HepG2 (cell line): ENCODE data around the gene MIDN. TPM values are rescaled to one million over a fixed set of nuclear protein-coding genes. Genes with fewer than 3 reads are reported as not detected.

Source experiments
- CCDC6 ChIP-seq: sonication (generic); formaldehyde crosslinking; IDR thresholded peaks from 2 replicates; pipeline ENCODE4 v1.8.1; 2022; ENCODE audit warnings: mild to moderate bottlenecking, missing genetic modification reagents, moderate library complexity
- CENPX ChIP-seq: sonication (generic); formaldehyde crosslinking; IDR thresholded peaks from 2 replicates; pipeline ENCODE4 v1.9.0; 2021; ENCODE audit warnings: mild to moderate bottlenecking, missing genetic modification reagents, moderate library complexity
- E2F2 ChIP-seq: sonication (generic); formaldehyde crosslinking; IDR thresholded peaks from 2 replicates; pipeline ENCODE4 v1.4.0; 2020; ENCODE audit warnings: missing genetic modification reagents, borderline replicate concordance
- HINFP ChIP-seq: sonication (generic); formaldehyde crosslinking; IDR thresholded peaks from 2 replicates; pipeline ENCODE4 v1.4.0; 2020; ENCODE audit warnings: low read depth, mild to moderate bottlenecking, missing genetic modification reagents
- HOXA5 ChIP-seq: sonication (generic); formaldehyde crosslinking; IDR thresholded peaks from 2 replicates; pipeline ENCODE4 v1.4.0; 2020; ENCODE audit warnings: missing genetic modification reagents
- IKZF4 ChIP-seq: sonication (generic); formaldehyde crosslinking; IDR thresholded peaks from 2 replicates; pipeline ENCODE4 v1.5.1; 2020; ENCODE audit warnings: borderline replicate concordance, mild to moderate bottlenecking, low read depth, missing genetic modification reagents; ENCODE audit errors: not compliant biosample characterization
- MTF2 ChIP-seq: sonication (generic); formaldehyde crosslinking; IDR thresholded peaks from 2 replicates; pipeline ENCODE4 v1.5.0; 2020; ENCODE audit warnings: missing genetic modification reagents, borderline replicate concordance
- MXD1 ChIP-seq: sonication (generic); formaldehyde crosslinking; IDR thresholded peaks from 2 replicates; pipeline ENCODE4 v1.4.0; 2020; ENCODE audit warnings: mild to moderate bottlenecking, missing genetic modification reagents
- MYC ChIP-seq: sonication (generic); formaldehyde crosslinking; IDR thresholded peaks from 2 replicates; pipeline ENCODE4 v1.9.0; 2021; ENCODE audit warnings: missing genetic modification reagents, borderline replicate concordance
- SKIL ChIP-seq: sonication (generic); formaldehyde crosslinking; IDR thresholded peaks from 2 replicates; pipeline ENCODE4 v1.8.0; 2022; ENCODE audit warnings: missing genetic modification reagents, mild to moderate bottlenecking, moderate library complexity, borderline replicate concordance
- SRSF1 ChIP-seq: fragments of 200-400 bp; formaldehyde crosslinking; optimal IDR thresholded peaks from 2 replicates; pipeline ENCODE3; 2017; ENCODE audit warnings: mild to moderate bottlenecking, low read depth, low read length, moderate library complexity
- TEAD2 ChIP-seq: sonication (generic); formaldehyde crosslinking; IDR thresholded peaks from 2 replicates; pipeline ENCODE4 v1.9.0; 2021; ENCODE audit warnings: missing genetic modification reagents
- THAP7 ChIP-seq: sonication (generic); formaldehyde crosslinking; IDR thresholded peaks from 2 replicates; pipeline ENCODE4 v1.8.1; 2023; ENCODE audit warnings: mild to moderate bottlenecking, missing genetic modification reagents
- ZNF207 ChIP-seq: fragments of 450-650 bp; IDR thresholded peaks from 2 replicates; pipeline ENCODE4 v1.6.1; 2016; ENCODE audit warnings: antibody characterized with exemption, borderline replicate concordance
- ZNF251 ChIP-seq: sonication (generic); formaldehyde crosslinking; IDR thresholded peaks from 2 replicates; pipeline ENCODE4 v1.9.0; 2021; ENCODE audit warnings: mild to moderate bottlenecking, missing genetic modification reagents
- ZNF326 ChIP-seq: sonication (generic); formaldehyde crosslinking; IDR thresholded peaks from 2 replicates; pipeline ENCODE4 v1.4.0; 2020; ENCODE audit warnings: missing genetic modification reagents, borderline replicate concordance
- ZNF343 ChIP-seq: sonication (generic); formaldehyde crosslinking; IDR thresholded peaks from 2 replicates; pipeline ENCODE4 v1.4.0; 2020; ENCODE audit warnings: mild to moderate bottlenecking, missing genetic modification reagents
- ZNF383 ChIP-seq: sonication (generic); formaldehyde crosslinking; IDR thresholded peaks from 2 replicates; pipeline ENCODE4 v1.4.0; 2020; ENCODE audit warnings: missing genetic modification reagents, mild to moderate bottlenecking, borderline replicate concordance
- ZNF432 ChIP-seq: sonication (generic); formaldehyde crosslinking; IDR thresholded peaks from 2 replicates; pipeline ENCODE4 v1.5.0; 2020; ENCODE audit warnings: missing genetic modification reagents, mild to moderate bottlenecking, borderline replicate concordance
- ZNF776 ChIP-seq: sonication (generic); formaldehyde crosslinking; IDR thresholded peaks from 2 replicates; pipeline ENCODE4 v1.4.0; 2020; ENCODE audit warnings: mild to moderate bottlenecking, missing genetic modification reagents
- polyA plus RNA-seq, 8 experiments: library from polyadenylated mRNA; depleted of rRNA in 3 of 8; stranded (reverse) in 7 of 8; unstranded in 1 of 8; fragments of >200 nt; fragmentation: Illumina TruSeq in 4 of 8; extraction: Trizol in 4 of 8; gene quantifications; 2 replicates each; pipeline versions ENCODE4 v1.2.1 to v1.2.3, GENCODE V29; 2011 to 2016; ENCODE audit warnings: low read depth in 4 of 8, missing spikeins in 1 of 8, mixed read lengths in 1 of 8; ENCODE audit not compliant: insufficient read depth in 1 of 8
- total RNA-seq, 5 experiments: library from RNA; depleted of rRNA; stranded (reverse); fragments of >200 nt; fragmentation: Illumina TruSeq; extraction: Trizol; gene quantifications; 2 replicates each; pipeline ENCODE4 v1.2.3, GENCODE V29; 2016; ENCODE audit warnings: low read depth in 1 of 5
- TF ChIP-seq, protein P1 (sequence below): sonication (generic); formaldehyde crosslinking; IDR thresholded peaks from 2 replicates; pipeline ENCODE4 v1.5.0; 2020; ENCODE audit warnings: mild to moderate bottlenecking, missing genetic modification reagents, moderate library complexity

Gene MIDN
- total and polyA plus RNA-seq, 2 of the 13 experiments (the other 11 are each of a cell fraction or from before 2014, with no cell fraction given) = 8.4 to 18.0 TPM

DNA sequence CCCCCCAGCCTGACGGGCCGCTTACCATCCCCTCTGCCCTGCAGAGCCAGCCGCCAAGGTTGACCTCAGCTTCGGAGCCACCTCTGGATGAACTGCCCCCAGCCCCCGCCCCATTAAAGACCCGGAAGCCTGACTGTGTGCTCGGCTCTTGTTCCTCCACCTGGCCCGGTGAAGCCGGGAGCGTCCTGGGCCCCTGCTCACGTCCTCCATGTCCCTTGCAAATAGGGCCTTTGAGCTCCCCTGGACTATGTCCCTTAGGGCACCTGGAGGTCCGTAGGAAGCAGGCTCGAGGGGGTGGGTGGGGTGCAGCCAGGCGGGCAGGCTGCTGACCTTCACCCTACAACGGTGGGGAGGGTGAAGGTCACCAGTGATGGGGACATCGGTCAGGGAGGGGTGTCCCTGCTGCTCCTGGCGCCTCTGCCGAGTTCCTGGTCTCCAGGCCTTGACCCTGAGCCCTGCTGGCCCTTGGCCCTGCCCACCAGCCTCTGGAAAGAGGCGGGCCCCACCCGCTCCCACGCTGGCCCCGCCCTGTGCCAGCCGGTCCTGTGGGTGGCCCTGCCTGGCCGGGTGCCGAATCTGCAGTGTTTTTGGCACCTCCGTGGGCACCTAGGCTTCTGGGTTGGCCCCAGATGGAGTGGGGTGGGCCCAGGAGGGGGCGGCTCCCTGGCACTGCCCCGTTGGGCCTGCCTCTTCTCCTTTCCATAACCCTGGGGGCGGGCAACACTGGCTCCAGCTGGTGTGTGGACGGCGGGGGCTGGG lies 3.5 kb upstream of the MIDN start (continued):
- TF ChIP-seq, protein P1, sequence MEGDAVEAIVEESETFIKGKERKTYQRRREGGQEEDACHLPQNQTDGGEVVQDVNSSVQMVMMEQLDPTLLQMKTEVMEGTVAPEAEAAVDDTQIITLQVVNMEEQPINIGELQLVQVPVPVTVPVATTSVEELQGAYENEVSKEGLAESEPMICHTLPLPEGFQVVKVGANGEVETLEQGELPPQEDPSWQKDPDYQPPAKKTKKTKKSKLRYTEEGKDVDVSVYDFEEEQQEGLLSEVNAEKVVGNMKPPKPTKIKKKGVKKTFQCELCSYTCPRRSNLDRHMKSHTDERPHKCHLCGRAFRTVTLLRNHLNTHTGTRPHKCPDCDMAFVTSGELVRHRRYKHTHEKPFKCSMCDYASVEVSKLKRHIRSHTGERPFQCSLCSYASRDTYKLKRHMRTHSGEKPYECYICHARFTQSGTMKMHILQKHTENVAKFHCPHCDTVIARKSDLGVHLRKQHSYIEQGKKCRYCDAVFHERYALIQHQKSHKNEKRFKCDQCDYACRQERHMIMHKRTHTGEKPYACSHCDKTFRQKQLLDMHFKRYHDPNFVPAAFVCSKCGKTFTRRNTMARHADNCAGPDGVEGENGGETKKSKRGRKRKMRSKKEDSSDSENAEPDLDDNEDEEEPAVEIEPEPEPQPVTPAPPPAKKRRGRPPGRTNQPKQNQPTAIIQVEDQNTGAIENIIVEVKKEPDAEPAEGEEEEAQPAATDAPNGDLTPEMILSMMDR = no peak
- TF ChIP-seq CCDC6 (CRISPR knock-in tag) (peak; percentile 90), ZNF251 (CRISPR knock-in tag) (no peak), HINFP (CRISPR knock-in tag) (peak; percentile 83; the same call in 1 of the 2 replicates), ZNF326 (CRISPR knock-in tag) (no peak), SKIL (CRISPR knock-in tag) (peak; percentile 99), MTF2 (CRISPR knock-in tag) (no peak), THAP7 (CRISPR knock-in tag) (peak; percentile 88; the same call in 1 of the 2 replicates), ZNF776 (CRISPR knock-in tag) (no peak; the same call in 1 of the 2 replicates), ZNF207 (no peak), ZNF383 (0 out of 2 replicates have a peak, but pooled peaks have one; percentile 29), TEAD2 (CRISPR knock-in tag) (no peak), ZNF343 (CRISPR knock-in tag) (peak; percentile 81; the same call in 1 of the 2 replicates), E2F2 (CRISPR knock-in tag) (peak; percentile 31; the same call in 1 of the 2 replicates), MXD1 (CRISPR knock-in tag) (no peak), CENPX (CRISPR knock-in tag) (no peak), IKZF4 (no peak), ZNF432 (CRISPR knock-in tag) (no peak), HOXA5 (CRISPR knock-in tag) (peak; percentile 17; the same call in 1 of the 2 replicates), SRSF1 (peak; percentile 71), MYC (CRISPR knock-in tag) (peak; percentile 81; the same call in 1 of the 2 replicates)
